HepG2 (cell line): ENCODE measurements around the gene ATG4B. TPM values are rescaled to one million over a fixed set of nuclear protein-coding genes. Genes with fewer than 3 reads are reported as not detected.
A peak's percentile ranks its signal among the peaks of the same experiment; 100 is the strongest.

ENCODE experiments used
- ARNT2 ChIP-seq: sonication (generic); formaldehyde crosslinking; IDR thresholded peaks from 2 replicates; pipeline ENCODE4 v1.8.0; 2022; ENCODE audit warnings: mild to moderate bottlenecking, low read depth, missing genetic modification reagents, moderate library complexity
- CBX2 ChIP-seq, 2 experiments: fragments of 200-600 bp in 1 of 2; sonication (generic); formaldehyde crosslinking in 1 of 2; IDR thresholded peaks; 2 replicates each; pipeline versions ENCODE4 v1.7.0 to v1.8.1; 2018 to 2022; ENCODE audit warnings: low read depth in 2 of 2, low read length in 1 of 2, mild to moderate bottlenecking in 1 of 2, missing genetic modification reagents in 1 of 2
- MED13 ChIP-seq: sonication (generic); formaldehyde crosslinking; IDR thresholded peaks from 2 replicates; pipeline ENCODE4 v1.5.0; 2020; ENCODE audit warnings: missing genetic modification reagents
- NFYB ChIP-seq: sonication (generic); formaldehyde crosslinking; IDR thresholded peaks from 2 replicates; pipeline ENCODE4 v1.4.0; 2020; ENCODE audit warnings: missing genetic modification reagents
- SMYD3 ChIP-seq: sonication (generic); formaldehyde crosslinking; IDR thresholded peaks from 2 replicates; pipeline ENCODE4 v1.8.1; 2023; ENCODE audit warnings: mild to moderate bottlenecking, missing genetic modification reagents
- STAG1 ChIP-seq: sonication (generic); formaldehyde crosslinking; IDR thresholded peaks from 2 replicates; pipeline ENCODE4 v1.4.0; 2020; ENCODE audit warnings: missing genetic modification reagents
- TEF ChIP-seq: sonication (generic); formaldehyde crosslinking; IDR thresholded peaks from 2 replicates; pipeline ENCODE4 v1.5.0; 2020; ENCODE audit warnings: missing genetic modification reagents
- UBTF ChIP-seq: sonication (generic); formaldehyde crosslinking; IDR thresholded peaks from 2 replicates; pipeline ENCODE4 v1.4.0; 2020; ENCODE audit warnings: mild to moderate bottlenecking, missing genetic modification reagents
- ZNF10 ChIP-seq: sonication (generic); formaldehyde crosslinking; IDR thresholded peaks from 2 replicates; pipeline ENCODE4 v1.4.0; 2020; ENCODE audit warnings: mild to moderate bottlenecking, low read depth, missing genetic modification reagents, borderline replicate concordance
- ZNF18 ChIP-seq: sonication (generic); formaldehyde crosslinking; IDR thresholded peaks from 2 replicates; pipeline ENCODE4 v1.8.0; 2022; ENCODE audit warnings: mild to moderate bottlenecking, missing genetic modification reagents; ENCODE audit not compliant: insufficient replicate concordance
- ZNF234 ChIP-seq: sonication (generic); formaldehyde crosslinking; conservative IDR thresholded peaks from 2 replicates; pipeline ENCODE4 v1.5.1; 2020; ENCODE audit warnings: mild to moderate bottlenecking, missing genetic modification reagents
- ZNF3 ChIP-seq: IDR thresholded peaks from 2 replicates; pipeline ENCODE4 v1.7.0; 2017; ENCODE audit warnings: inconsistent platforms
- ZNF331 ChIP-seq: sonication (generic); formaldehyde crosslinking; IDR thresholded peaks from 2 replicates; pipeline ENCODE4 v1.4.0; 2020; ENCODE audit warnings: missing genetic modification reagents
- ZNF543 ChIP-seq: sonication (generic); formaldehyde crosslinking; IDR thresholded peaks from 2 replicates; pipeline ENCODE4 v1.4.0; 2020; ENCODE audit warnings: mild to moderate bottlenecking, missing genetic modification reagents
- polyA plus RNA-seq, 8 experiments: library from polyadenylated mRNA; depleted of rRNA in 3 of 8; stranded (reverse) in 7 of 8; unstranded in 1 of 8; fragments of >200 nt; fragmentation: Illumina TruSeq in 4 of 8; extraction: Trizol in 4 of 8; gene quantifications; 2 replicates each; pipeline versions ENCODE4 v1.2.1 to v1.2.3, GENCODE V29; 2011 to 2016; ENCODE audit warnings: low read depth in 4 of 8, missing spikeins in 1 of 8, mixed read lengths in 1 of 8; ENCODE audit not compliant: insufficient read depth in 1 of 8
- total RNA-seq, 5 experiments: library from RNA; depleted of rRNA; stranded (reverse); fragments of >200 nt; fragmentation: Illumina TruSeq; extraction: Trizol; gene quantifications; 2 replicates each; pipeline ENCODE4 v1.2.3, GENCODE V29; 2016; ENCODE audit warnings: low read depth in 1 of 5
- TF ChIP-seq, protein P1 (sequence below): sonication (generic); formaldehyde crosslinking; IDR thresholded peaks from 2 replicates; pipeline ENCODE4 v1.5.0; 2020; ENCODE audit warnings: mild to moderate bottlenecking, low read depth, missing genetic modification reagents, borderline replicate concordance
- TF ChIP-seq, protein P2 (sequence below): sonication (generic); formaldehyde crosslinking; IDR thresholded peaks from 2 replicates; pipeline ENCODE4 v1.5.0; 2020; ENCODE audit warnings: missing genetic modification reagents, mild to moderate bottlenecking, borderline replicate concordance
- TF ChIP-seq, protein P3 (sequence below): sonication (generic); formaldehyde crosslinking; IDR thresholded peaks from 2 replicates; pipeline ENCODE4; 2020; ENCODE audit warnings: missing genetic modification reagents, mild to moderate bottlenecking, borderline replicate concordance
- TF ChIP-seq, protein P4 (sequence below): sonication (generic); formaldehyde crosslinking; IDR thresholded peaks from 2 replicates; pipeline ENCODE4 v1.4.0; 2020; ENCODE audit warnings: mild to moderate bottlenecking, low read depth, missing genetic modification reagents

The ATG4B gene
- total and polyA plus RNA-seq, 2 of the 13 experiments (the other 11 are each of a cell fraction or from before 2014, with no cell fraction given): 95.5 to 239 TPM

- TF ChIP-seq TEF (CRISPR knock-in tag): no peak
- peak; percentile 82 for TF ChIP-seq ZNF331
- TF ChIP-seq MED13: no peak
- TF ChIP-seq, protein P1, sequence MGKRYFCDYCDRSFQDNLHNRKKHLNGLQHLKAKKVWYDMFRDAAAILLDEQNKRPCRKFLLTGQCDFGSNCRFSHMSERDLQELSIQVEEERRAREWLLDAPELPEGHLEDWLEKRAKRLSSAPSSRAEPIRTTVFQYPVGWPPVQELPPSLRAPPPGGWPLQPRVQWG: no peak
- TF ChIP-seq ZNF3 (CRISPR knock-in tag): no peak
- TF ChIP-seq UBTF: peak; percentile 87
- no peak for TF ChIP-seq ZNF10
- TF ChIP-seq STAG1: peak; percentile 39; the same call in 1 of the 2 replicates
- TF ChIP-seq, protein P2, sequence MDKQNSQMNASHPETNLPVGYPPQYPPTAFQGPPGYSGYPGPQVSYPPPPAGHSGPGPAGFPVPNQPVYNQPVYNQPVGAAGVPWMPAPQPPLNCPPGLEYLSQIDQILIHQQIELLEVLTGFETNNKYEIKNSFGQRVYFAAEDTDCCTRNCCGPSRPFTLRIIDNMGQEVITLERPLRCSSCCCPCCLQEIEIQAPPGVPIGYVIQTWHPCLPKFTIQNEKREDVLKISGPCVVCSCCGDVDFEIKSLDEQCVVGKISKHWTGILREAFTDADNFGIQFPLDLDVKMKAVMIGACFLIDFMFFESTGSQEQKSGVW: no peak
- no peak for TF ChIP-seq ZNF234 (CRISPR knock-in tag)
- TF ChIP-seq CBX2 (IDR thresholded peaks at IDR 0.05; ENCODE audit: low read depth, low read length): no peak
- TF ChIP-seq CBX2 (CRISPR knock-in tag; IDR thresholded peaks at IDR 0.05; ENCODE audit: low read depth): no peak; the same call in 1 of the 2 replicates
- TF ChIP-seq ZNF18 (CRISPR knock-in tag): peak; percentile 40
- TF ChIP-seq ZNF543: 0 out of 2 replicates have a peak, but pooled peaks have one; percentile 39
- TF ChIP-seq SMYD3 (CRISPR knock-in tag): no peak
- TF ChIP-seq, protein P3, sequence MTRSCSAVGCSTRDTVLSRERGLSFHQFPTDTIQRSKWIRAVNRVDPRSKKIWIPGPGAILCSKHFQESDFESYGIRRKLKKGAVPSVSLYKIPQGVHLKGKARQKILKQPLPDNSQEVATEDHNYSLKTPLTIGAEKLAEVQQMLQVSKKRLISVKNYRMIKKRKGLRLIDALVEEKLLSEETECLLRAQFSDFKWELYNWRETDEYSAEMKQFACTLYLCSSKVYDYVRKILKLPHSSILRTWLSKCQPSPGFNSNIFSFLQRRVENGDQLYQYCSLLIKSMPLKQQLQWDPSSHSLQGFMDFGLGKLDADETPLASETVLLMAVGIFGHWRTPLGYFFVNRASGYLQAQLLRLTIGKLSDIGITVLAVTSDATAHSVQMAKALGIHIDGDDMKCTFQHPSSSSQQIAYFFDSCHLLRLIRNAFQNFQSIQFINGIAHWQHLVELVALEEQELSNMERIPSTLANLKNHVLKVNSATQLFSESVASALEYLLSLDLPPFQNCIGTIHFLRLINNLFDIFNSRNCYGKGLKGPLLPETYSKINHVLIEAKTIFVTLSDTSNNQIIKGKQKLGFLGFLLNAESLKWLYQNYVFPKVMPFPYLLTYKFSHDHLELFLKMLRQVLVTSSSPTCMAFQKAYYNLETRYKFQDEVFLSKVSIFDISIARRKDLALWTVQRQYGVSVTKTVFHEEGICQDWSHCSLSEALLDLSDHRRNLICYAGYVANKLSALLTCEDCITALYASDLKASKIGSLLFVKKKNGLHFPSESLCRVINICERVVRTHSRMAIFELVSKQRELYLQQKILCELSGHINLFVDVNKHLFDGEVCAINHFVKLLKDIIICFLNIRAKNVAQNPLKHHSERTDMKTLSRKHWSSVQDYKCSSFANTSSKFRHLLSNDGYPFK (CRISPR knock-in tag): peak; percentile 60; the same call in 1 of the 2 replicates
- TF ChIP-seq, protein P4, sequence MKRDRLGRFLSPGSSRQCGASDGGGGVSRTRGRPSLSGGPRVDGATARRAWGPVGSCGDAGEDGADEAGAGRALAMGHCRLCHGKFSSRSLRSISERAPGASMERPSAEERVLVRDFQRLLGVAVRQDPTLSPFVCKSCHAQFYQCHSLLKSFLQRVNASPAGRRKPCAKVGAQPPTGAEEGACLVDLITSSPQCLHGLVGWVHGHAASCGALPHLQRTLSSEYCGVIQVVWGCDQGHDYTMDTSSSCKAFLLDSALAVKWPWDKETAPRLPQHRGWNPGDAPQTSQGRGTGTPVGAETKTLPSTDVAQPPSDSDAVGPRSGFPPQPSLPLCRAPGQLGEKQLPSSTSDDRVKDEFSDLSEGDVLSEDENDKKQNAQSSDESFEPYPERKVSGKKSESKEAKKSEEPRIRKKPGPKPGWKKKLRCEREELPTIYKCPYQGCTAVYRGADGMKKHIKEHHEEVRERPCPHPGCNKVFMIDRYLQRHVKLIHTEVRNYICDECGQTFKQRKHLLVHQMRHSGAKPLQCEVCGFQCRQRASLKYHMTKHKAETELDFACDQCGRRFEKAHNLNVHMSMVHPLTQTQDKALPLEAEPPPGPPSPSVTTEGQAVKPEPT (CRISPR knock-in tag): no peak
- no peak for TF ChIP-seq NFYB (CRISPR knock-in tag)
- peak; percentile 80; the same call in 1 of the 2 replicates for TF ChIP-seq ARNT2 (CRISPR knock-in tag)
Measured at GRCh38 chr2:241653210-241653750, 15.8 kb downstream of the ATG4B start (continued).
